GM12801 (cell line): ENCODE data around the gene RUNX2.

Source experiments
- TF ChIP-seq, protein P1 (sequence below): IDR thresholded peaks from one replicate; pipeline ENCODE4 v1.5.1; 2011; ENCODE audit warnings: control low read depth; ENCODE audit not compliant: insufficient read length; ENCODE audit errors: extremely low read depth

The RUNX2 gene

DNA sequence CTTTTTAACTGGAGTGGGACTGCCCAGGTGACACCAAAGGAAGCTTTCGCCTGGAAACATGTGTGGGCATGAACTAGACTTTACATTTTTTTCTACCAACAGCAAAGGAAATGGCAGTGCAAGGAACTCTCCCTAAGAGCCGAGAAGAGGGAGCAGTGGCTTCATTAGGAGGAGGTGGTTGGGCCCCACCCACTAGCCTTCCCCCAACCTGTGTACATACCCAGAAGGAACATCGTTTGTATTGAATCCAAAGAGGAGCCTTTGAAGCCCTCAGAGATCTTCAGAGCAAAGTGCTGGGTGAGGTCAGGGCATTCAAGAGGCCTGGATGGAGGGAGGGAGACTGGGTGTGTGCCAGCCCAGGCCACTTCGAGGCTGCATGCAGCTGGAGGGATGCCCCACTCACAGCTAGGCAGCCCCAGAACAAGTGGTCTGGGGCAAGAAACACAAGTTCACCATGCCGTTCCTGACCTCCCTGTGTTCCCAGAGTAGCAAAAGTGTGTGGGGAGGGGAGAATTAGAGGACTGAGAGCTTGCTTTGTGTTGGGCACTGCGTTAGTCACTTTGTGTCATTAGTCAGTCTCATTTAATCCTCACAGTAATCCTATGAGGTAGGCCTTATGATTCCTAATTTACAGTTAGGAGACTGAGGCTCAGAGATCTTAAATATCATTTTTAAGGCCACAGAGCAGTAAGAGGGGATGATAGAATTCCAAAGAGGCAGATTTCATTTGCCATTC, 241.2 kb downstream of the RUNX2 start:
- TF ChIP-seq, protein P1, sequence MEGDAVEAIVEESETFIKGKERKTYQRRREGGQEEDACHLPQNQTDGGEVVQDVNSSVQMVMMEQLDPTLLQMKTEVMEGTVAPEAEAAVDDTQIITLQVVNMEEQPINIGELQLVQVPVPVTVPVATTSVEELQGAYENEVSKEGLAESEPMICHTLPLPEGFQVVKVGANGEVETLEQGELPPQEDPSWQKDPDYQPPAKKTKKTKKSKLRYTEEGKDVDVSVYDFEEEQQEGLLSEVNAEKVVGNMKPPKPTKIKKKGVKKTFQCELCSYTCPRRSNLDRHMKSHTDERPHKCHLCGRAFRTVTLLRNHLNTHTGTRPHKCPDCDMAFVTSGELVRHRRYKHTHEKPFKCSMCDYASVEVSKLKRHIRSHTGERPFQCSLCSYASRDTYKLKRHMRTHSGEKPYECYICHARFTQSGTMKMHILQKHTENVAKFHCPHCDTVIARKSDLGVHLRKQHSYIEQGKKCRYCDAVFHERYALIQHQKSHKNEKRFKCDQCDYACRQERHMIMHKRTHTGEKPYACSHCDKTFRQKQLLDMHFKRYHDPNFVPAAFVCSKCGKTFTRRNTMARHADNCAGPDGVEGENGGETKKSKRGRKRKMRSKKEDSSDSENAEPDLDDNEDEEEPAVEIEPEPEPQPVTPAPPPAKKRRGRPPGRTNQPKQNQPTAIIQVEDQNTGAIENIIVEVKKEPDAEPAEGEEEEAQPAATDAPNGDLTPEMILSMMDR = no peak

DNA sequence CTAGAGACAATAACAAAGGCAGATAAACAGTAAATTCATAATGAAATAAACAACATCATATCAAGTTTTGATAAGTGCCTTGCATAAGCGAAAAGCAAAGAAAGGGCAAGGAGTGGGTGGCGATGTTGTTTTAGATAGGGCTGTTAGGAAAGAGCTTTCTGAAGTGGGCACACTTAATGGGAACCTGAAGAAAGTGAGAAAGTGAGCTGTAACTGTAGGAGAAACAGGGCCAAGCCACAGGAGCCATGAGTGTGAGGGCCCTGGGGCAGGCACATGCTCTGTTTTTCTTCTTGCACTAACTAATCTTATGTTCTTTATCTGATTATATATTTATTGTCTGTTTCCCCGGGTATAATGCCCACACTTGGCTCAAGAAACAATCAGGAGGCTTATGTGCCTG, 243.0 kb downstream of the RUNX2 start:
- TF ChIP-seq, protein P1 = no peak

DNA sequence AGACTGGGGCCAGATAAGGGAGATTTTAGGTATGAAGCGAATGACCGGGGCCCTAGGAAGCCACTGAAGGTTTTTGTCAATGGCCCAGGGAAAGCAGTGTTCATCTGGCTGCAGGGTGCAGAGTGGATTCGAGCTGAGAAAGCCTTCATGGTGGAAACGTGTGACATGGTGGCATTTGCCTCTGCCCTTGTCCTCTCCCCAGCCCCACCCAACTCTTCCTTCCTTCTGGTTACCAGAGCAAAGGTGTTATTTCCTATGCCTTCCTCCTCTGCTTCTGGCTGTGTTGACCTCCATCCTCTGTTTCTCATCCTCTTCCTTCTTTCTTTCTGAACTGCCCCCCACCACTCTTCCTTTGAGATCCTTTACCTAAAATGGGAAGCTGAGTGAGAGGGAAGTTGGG, 244.7 kb downstream of the RUNX2 start:
- TF ChIP-seq, protein P1 = no peak

DNA sequence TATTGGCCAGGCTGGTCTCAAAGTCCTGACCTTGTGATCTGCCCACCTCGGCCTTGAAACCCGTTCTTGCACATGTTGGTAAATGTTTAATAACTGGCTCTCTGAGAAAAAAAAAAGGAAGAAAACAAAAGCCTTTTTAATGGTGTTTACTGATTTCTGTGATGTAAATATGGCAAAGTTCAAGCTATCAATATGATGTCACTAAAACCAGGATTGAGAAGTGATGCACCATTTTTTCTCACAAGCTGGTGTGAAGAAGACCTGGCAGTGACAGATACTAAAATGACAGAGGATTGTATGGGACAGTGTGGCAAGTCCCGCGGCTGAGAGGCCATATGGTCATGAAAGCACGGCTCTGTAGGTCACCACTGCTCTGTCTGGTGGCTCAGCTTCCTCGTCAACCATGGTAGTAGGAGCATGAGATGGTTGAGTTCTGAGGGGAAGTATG, 245.9 kb downstream of the RUNX2 start:
- TF ChIP-seq, protein P1 = no peak

DNA sequence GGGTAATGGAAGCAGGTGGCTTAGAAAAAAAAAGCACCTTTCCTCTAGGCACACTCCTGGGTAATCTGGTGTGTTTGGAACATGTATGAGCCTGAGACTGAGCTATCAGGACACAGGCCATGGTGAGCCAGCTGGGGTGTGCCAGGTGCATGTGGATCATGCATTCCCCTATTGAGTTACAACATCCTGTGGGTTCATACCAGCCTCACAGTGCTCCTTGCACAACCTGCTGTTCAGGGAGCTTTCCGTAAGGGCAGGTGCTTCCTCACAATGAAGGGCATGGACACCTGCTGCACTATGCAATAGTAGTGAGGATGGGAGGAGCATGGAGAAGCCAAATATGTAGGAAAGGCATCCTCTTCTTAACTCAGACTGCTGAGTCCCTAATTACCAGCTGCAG, 246.8 kb downstream of the RUNX2 start:
- TF ChIP-seq, protein P1 = no peak

DNA sequence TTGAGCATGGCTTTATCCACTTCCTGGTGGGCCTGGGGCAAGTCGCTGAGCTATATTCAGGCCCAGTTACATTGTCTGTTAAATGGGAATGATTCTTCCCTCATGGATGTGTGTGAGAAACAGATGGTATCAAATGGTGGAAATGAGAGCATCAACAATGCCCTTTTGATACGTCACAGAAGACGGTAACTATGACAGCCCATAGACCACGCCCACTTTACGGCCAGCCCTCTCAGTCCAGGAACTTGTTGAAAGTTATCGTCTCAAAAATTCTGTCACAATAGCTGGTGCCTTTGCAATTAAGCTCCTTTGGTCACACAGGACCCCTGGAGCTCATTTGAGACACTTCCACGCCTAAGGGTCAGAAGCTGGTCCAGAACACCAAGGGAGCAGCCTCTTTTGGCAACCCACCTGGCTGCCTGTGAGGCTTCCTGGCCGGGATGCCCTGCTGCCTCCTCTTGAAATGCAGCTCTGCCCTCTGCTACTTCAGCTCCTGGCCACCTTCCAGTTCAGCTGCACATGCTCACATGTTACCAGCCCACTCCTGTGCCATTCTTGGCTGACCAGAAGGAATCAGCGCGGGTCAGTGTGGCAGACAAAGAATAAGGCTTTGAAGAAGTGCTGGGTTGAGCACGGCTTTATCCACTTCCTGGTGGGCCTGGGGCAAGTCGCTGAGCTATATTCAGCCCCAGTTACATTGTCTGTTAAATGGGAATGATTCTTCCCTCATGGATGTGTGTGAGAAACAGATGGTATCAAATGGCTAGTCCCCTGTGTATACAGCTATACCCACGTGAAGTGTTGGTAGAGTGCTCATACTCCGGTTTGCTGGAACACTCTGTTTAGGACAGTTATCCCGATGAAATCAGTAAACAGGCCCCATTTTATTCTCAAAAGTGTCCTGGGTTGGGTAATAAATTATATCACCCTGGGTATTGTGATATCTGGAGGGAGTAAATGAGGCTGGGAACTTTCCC, 248.8 kb downstream of the RUNX2 start:
- TF ChIP-seq, protein P1 = no peak

DNA sequence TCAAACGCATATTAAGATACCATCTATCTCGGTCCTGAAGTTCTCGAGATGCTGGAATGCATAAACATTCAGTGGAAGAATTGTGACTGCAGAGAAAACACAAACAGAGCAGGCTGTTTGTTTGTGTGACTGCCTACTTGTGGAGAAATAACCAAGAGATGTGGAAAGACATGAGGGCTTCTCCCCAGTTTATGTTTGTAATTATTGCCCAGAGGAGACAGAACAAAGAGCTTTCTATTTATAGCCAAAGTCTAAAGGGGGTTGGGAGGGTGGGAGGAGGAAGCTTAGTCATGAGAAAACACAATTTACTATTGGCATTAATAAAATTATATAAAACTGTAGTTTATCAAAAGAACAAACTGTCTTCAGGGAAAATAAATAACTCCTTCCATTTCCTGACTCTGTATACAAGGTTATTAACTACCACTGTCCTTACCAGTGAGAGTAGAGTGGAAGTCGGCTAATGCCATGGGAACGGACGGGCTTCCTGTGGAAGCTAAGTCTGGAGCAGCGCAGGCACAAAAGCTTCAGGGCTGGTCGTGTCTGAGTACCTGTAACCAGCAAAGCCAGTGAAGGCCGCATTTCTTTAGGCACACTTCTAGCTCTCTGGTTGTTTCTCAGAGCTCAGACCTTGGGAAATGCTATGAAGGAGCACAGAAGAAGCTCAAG, 249.8 kb downstream of the RUNX2 start:
- TF ChIP-seq, protein P1 = no peak
